Calu3 (cell line): ENCODE results near the gene HSP90AB1. TPM values are rescaled to one million over a fixed set of nuclear protein-coding genes. Genes with fewer than 3 reads are reported as not detected.

Source experiments
- BruUV-seq: library from RNA; stranded (reverse); fragments of 400-500 nt; replicated peaks from 2 replicates; lab custom pipeline; 2021; lab: Mats Ljungman, UMichigan
- CTCF ChIA-PET: fragments of 300-600 bp; sonication (Branson Sonifier 250); formaldehyde crosslinking; loops from one replicate; lab custom pipeline; 2022; ENCODE audit warnings: antibody characterized with exemption; lab: Charles Lee
- DNase-seq: peaks from one replicate; pipeline ENCODE4 v3.0.0; 2022
- H3K27ac Mint-ChIP-seq: one replicate; pipeline ENCODE4 v1.8.0; 2022; ENCODE audit warnings: mixed read lengths; ENCODE audit not compliant: unreplicated experiment
- H3K27me3 Mint-ChIP-seq: one replicate; pipeline ENCODE4 v1.8.0; 2022; ENCODE audit warnings: mixed read lengths; ENCODE audit not compliant: unreplicated experiment
- H3K36me3 Mint-ChIP-seq: one replicate; pipeline ENCODE4 v1.8.0; 2022; ENCODE audit warnings: mild to moderate bottlenecking, moderate library complexity, mixed read lengths; ENCODE audit not compliant: insufficient read depth, unreplicated experiment
- H3K4me1 Mint-ChIP-seq: one replicate; pipeline ENCODE4 v1.8.0; 2022; ENCODE audit warnings: mild to moderate bottlenecking, low read depth, mixed read lengths; ENCODE audit not compliant: unreplicated experiment
- H3K4me3 Mint-ChIP-seq: one replicate; pipeline ENCODE4 v1.8.0; 2022; ENCODE audit warnings: mild to moderate bottlenecking, low read depth, moderate library complexity, mixed read lengths; ENCODE audit not compliant: unreplicated experiment
- H3K9me3 Mint-ChIP-seq: one replicate; pipeline ENCODE4 v1.8.0; 2022; ENCODE audit warnings: low read depth, mixed read lengths; ENCODE audit not compliant: unreplicated experiment
- CTCF ChIP-seq: fragments of 200-600 bp; IDR thresholded peaks from one replicate; pipeline ENCODE4 v1.8.0; 2022; ENCODE audit warnings: antibody characterized with exemption; ENCODE audit not compliant: unreplicated experiment
- intact Hi-C: fragments of 100-400 bp; cut with micrococcal nuclease; formaldehyde crosslinking; loops from one replicate; pipeline ENCODE4 v1.10.0; 2022; ENCODE audit not compliant: unreplicated experiment
- total RNA-seq: library from RNA; stranded (reverse); gene quantifications from 2 replicates; pipeline ENCODE4 v1.2.3, GENCODE V29; 2022

Gene HSP90AB1
- total RNA-seq, 1 experiment from 2014 or later = 2,073 TPM

- Mint-ChIP-seq H3K27me3 (no peaks in the 10 kb centered on the region), H3K36me3 (peaks cover 35% of the 10 kb centered on the region), H3K4me3 (peak within 1 kb of the TSS; percentile 63), H3K9me3 (no peaks in the 10 kb centered on the region), H3K27ac (no peak within 1 kb of the TSS), H3K4me1 (peaks cover 58% of the 10 kb centered on the region)
- no TSS peak for BruUV-seq
- intact Hi-C loops = no loop called here
- DNase-seq = peak; percentile 91
- peak; percentile 68 for TF ChIP-seq CTCF
- CTCF ChIA-PET = interaction anchor here (0.5 to 2.7 kb wide), 8 partner anchors 12 to 1478 kb away, joined by 3 to 12 read pairs (median 6); partner anchors contain the start of genes HSP90AB1 and TBCC
Observed at GRCh38 chr6:44223319-44224028, 23.4 kb upstream of the HSP90AB1 start, which contains the start of gene SLC29A1. SLC29A1 (plus strand) TSS chr6:44223595; CDS start chr6:44227314, 3,719 bp downstream.

- Mint-ChIP-seq H3K4me3 (peak overlapping the region; percentile 63), H3K27me3 (no peaks in the 10 kb centered on the region), H3K4me1 (peaks cover 54% of the 10 kb centered on the region), H3K27ac (no peak overlapping the region), H3K36me3 (peaks cover 33% of the 10 kb centered on the region), H3K9me3 (no peaks in the 10 kb centered on the region)
- peak; percentile 29 for DNase-seq
- TSS peak; percentile 51 for BruUV-seq
- CTCF ChIA-PET = interaction anchor here (0.5 to 2.7 kb wide), 12 partner anchors 10 to 1478 kb away, joined by 3 to 12 read pairs (median 6); partner anchors contain the start of genes HSP90AB1 and TBCC
- TF ChIP-seq CTCF = no peak
- intact Hi-C loops = no loop called here
Observed at GRCh38 chr6:44224029-44224964, 22.6 kb upstream of the HSP90AB1 start.

GRCh38 chr6:44224965-44225305 lies 22.0 kb upstream of the HSP90AB1 start:
- no peak for DNase-seq
- TF ChIP-seq CTCF = no peak
- intact Hi-C loops = no loop called here
- peak overlapping the region; percentile 63 for H3K4me3 Mint-ChIP-seq
- no peaks in the 10 kb centered on the region for H3K27me3 Mint-ChIP-seq
- no peaks in the 10 kb centered on the region for H3K9me3 Mint-ChIP-seq
- H3K36me3 Mint-ChIP-seq = peaks cover 29% of the 10 kb centered on the region
- no peak overlapping the region for H3K27ac Mint-ChIP-seq
- H3K4me1 Mint-ChIP-seq = peaks cover 54% of the 10 kb centered on the region
- CTCF ChIA-PET = interaction anchor here (1.3 to 2.7 kb wide), 4 partner anchors 9 to 32 kb away, joined by 4 to 12 read pairs (median 8); partner anchors contain the start of gene HSP90AB1
- BruUV-seq = no TSS peak

GRCh38 chr6:44225579-44226325 lies 21.1 kb upstream of the HSP90AB1 start:
- no peaks in the 10 kb centered on the region for H3K27me3 Mint-ChIP-seq
- CTCF ChIA-PET = interaction anchor here (0.5 to 2.7 kb wide), 3 partner anchors 8 to 22 kb away, joined by 3 to 12 read pairs (median 7); no protein-coding TSS in a partner anchor
- H3K27ac Mint-ChIP-seq = no peak overlapping the region
- no peak overlapping the region for H3K4me3 Mint-ChIP-seq
- H3K9me3 Mint-ChIP-seq = no peaks in the 10 kb centered on the region
- no peak for DNase-seq
- intact Hi-C loops = no loop called here
- H3K36me3 Mint-ChIP-seq = peaks cover 34% of the 10 kb centered on the region
- no TSS peak for BruUV-seq
- TF ChIP-seq CTCF = no peak
- H3K4me1 Mint-ChIP-seq = peaks cover 53% of the 10 kb centered on the region
